ENCODE measurements around the gene CPSF4. TPM values are rescaled to one million over a fixed set of nuclear protein-coding genes. Genes with fewer than 3 reads are reported as not detected.

Gene CPSF4
- polyA plus RNA-seq, 3 donors from 2014 or later: 18.4 to 26.6 (median 22.2) TPM

DNA sequence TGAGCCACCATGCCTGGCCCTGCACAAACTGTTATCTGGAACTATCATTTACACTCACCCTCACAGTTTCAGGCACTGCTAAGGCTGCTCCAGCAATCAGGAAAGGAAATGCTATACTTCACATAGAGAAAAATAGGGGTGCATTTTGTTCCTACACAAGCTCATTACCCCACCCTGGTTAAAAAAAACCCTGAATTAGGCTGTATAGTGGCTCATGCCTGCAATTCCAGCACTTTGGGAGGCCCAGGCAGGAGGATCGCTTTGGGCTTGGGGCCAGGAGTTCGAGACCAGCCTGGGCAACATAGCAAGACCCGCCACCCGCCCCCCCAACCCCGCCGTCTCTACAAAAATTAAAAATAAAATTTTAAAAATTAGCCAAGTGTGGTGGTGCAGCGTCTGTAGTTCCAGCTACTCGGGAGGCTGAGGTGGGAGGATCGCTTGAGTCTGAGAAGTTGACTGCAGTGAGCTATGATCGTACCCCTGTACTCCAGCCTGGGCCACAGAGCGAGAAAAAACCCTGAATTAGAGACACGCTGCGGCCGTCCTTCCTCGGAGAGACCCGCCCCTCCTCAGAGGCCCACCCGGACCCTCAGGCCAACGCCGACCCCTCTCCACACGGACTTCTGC is 684 bp upstream of the CPSF4 start:
- peak overlapping the region; percentile 85 to 94 (median 92) for H3K27ac Mint-ChIP-seq
- no peaks in the 10 kb centered on the region for H3K9me3 Mint-ChIP-seq
- H3K27me3 Mint-ChIP-seq (ENCODE audit: low read depth in 3 of 3): peaks cover 2 to 5% (median 3%) of the 10 kb centered on the region in 3 donors
- H3K4me3 Mint-ChIP-seq: peak overlapping the region; percentile 94 to 96 (median 95)
- no peak for DNase-seq
- H3K36me3 Mint-ChIP-seq: peaks cover 0 to 4% (median 2%) of the 10 kb centered on the region in 3 donors
- H3K4me1 Mint-ChIP-seq: peaks cover 23 to 40% of the 10 kb centered on the region in 2 donors

GRCh38 chr7:99440195-99440594 is 1.5 kb downstream of the CPSF4 start:
- no peak for DNase-seq
- Mint-ChIP-seq H3K27me3 (ENCODE audit: low read depth in 3 of 3) (peaks cover 2 to 5% (median 3%) of the 10 kb centered on the region in 3 donors), H3K9me3 (no peaks in the 10 kb centered on the region), H3K4me3 (peak overlapping the region; percentile 94 to 96 (median 95)), H3K36me3 (peaks cover 0 to 11% (median 4%) of the 10 kb centered on the region in 3 donors), H3K4me1 (peaks cover 23 to 43% of the 10 kb centered on the region in 2 donors), H3K27ac (peak overlapping the region; percentile 21 to 95 (median 85))

DNA sequence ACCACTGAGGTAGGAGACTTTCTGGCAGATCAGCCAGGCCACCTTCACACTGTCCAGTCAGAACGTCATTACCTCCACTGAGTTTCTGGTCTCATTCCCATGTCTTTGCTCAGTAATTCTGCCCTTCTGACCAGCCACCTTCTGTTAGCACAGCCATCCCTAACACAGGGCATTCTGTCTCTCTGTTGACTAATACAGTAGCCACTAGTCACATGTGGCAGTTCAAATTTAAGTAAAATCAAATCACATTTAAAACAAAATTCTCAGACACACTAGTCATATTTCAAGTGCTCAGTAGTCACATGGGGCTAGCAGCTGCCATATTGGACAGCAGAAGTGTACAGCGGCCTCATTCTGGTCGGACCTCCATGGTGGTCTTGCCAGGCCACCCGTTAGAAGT is 7.4 kb downstream of the CPSF4 start:
- H3K4me3 Mint-ChIP-seq: no peak overlapping the region
- H3K27ac Mint-ChIP-seq: peak overlapping the region in 2 of 6 donors; percentile 62 to 69
- peaks cover 2 to 14% of the 10 kb centered on the region in 2 donors for H3K4me1 Mint-ChIP-seq
- peaks cover 0 to 5% (median 0%) of the 10 kb centered on the region in 3 donors for H3K27me3 Mint-ChIP-seq (ENCODE audit: low read depth in 3 of 3)
- peaks cover 0 to 2% (median 0%) of the 10 kb centered on the region in 6 donors for H3K9me3 Mint-ChIP-seq
- no peak for DNase-seq
- peaks cover 0 to 19% (median 4%) of the 10 kb centered on the region in 3 donors for H3K36me3 Mint-ChIP-seq

DNA sequence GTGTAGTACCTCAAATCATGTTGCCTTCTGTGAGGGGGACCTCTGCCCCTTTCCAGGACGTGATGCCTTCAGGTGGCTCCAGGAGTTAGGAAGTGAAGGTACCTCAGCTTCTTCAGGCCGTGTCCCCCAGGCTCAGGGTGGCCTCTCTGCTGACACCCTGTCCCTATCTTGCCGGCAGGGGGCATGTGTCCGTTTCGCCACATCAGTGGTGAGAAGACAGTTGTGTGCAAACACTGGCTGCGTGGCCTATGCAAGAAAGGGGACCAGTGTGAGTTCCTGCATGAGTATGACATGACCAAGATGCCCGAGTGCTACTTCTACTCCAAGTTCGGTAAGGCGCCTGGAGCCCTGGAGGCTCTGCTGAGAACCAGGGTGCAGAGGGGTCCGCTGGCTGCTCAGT is 9.2 kb downstream of the CPSF4 start:
- H3K36me3 Mint-ChIP-seq: peaks cover 0 to 17% (median 3%) of the 10 kb centered on the region in 3 donors

DNA sequence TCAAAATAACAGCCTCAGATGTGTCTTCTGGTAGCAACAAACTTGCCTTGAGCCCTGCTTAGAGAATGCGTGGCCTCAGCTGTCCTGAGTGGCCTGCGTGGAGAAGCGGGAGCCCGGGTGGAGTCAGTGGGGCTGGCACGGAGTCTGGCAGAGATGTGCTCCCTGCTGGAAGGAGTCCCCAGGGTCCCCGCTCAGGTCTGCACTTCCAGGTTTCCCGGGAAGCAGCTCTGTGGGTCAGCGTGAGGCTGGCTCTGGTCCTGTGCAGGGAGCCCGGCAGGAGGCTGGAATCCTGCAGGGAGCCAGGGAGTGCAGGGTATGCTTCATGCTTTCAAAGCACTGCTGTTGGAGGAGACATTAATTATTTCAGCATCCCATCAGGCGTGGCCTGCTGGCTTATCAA is 10.1 kb downstream of the CPSF4 start:
- H3K9me3 Mint-ChIP-seq: peaks cover 0 to 2% (median 0%) of the 10 kb centered on the region in 6 donors
- no peaks in the 10 kb centered on the region for H3K4me1 Mint-ChIP-seq
- peaks cover 0 to 14% (median 0%) of the 10 kb centered on the region in 3 donors for H3K36me3 Mint-ChIP-seq
- no peak overlapping the region for H3K4me3 Mint-ChIP-seq
- H3K27me3 Mint-ChIP-seq (ENCODE audit: low read depth in 3 of 3): peaks cover 0 to 5% (median 2%) of the 10 kb centered on the region in 3 donors
- DNase-seq: no peak
- H3K27ac Mint-ChIP-seq: no peak overlapping the region

More for the DNA sequence above, 9.2 kb downstream of the CPSF4 start:
- DNase-seq: no peak
- Mint-ChIP-seq H3K9me3 (peaks cover 0 to 2% (median 0%) of the 10 kb centered on the region in 6 donors), H3K4me1 (peaks cover 0 to 4% of the 10 kb centered on the region in 2 donors), H3K4me3 (no peak overlapping the region), H3K27ac (no peak overlapping the region), H3K27me3 (ENCODE audit: low read depth in 3 of 3) (peaks cover 0 to 5% (median 1%) of the 10 kb centered on the region in 3 donors)

DNA sequence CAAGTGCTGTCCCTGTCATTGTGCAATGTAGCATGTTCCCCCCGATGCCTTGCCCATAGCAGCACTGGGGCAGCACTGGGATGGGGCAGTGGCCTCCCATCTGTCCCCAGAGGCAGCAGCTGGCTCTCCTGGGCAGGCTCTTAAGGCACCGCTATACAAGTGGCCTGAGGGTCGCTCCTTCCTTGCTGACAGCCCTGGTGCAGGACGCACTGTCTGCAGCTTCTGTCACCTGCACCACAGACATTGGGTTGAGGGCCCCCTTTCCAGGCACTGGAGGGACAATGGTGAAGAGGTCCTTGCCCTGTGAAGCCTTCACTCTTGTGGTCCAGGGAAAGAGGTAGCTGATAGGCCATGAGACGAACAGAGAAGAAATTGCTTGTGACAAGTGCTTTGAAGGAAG is 10.6 kb downstream of the CPSF4 start:
- Mint-ChIP-seq H3K27me3 (ENCODE audit: low read depth in 3 of 3) (peaks cover 0 to 5% (median 2%) of the 10 kb centered on the region in 3 donors), H3K36me3 (peaks cover 0 to 17% (median 0%) of the 10 kb centered on the region in 3 donors), H3K27ac (peak overlapping the region in 2 of 6 donors; percentile 43 to 80), H3K4me3 (no peak overlapping the region), H3K4me1 (no peaks in the 10 kb centered on the region), H3K9me3 (peaks cover 0 to 2% (median 0%) of the 10 kb centered on the region in 6 donors)
- DNase-seq: no peak

DNA sequence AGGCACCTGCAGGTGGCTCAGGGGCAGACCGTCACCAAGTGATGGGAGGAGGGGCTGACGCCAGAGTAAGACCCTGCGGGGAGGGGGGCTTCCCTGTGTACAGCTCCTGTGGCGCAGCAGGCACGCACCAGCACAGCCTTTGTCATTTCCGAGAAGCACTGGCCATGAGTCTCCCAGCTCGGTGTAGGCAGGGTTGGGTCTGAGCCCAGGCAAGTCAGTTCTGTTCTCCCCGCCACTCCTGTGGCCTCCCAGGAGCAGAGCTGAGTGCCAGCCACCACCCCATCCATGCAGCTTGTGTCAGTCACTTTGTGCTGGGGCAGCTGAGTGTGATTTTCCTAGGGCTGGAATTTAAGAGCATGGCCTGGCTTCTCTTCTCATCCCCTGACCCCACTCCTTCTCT is 13.2 kb downstream of the CPSF4 start:
- H3K9me3 Mint-ChIP-seq: peaks cover 0 to 2% (median 0%) of the 10 kb centered on the region in 6 donors
- DNase-seq: no peak
- H3K4me1 Mint-ChIP-seq: peaks cover 0 to 2% of the 10 kb centered on the region in 2 donors
- peaks cover 0 to 16% (median 0%) of the 10 kb centered on the region in 3 donors for H3K36me3 Mint-ChIP-seq
- no peak overlapping the region for H3K4me3 Mint-ChIP-seq
- H3K27me3 Mint-ChIP-seq (ENCODE audit: low read depth in 3 of 3): peaks cover 0 to 7% (median 2%) of the 10 kb centered on the region in 3 donors
- no peak overlapping the region for H3K27ac Mint-ChIP-seq

DNA sequence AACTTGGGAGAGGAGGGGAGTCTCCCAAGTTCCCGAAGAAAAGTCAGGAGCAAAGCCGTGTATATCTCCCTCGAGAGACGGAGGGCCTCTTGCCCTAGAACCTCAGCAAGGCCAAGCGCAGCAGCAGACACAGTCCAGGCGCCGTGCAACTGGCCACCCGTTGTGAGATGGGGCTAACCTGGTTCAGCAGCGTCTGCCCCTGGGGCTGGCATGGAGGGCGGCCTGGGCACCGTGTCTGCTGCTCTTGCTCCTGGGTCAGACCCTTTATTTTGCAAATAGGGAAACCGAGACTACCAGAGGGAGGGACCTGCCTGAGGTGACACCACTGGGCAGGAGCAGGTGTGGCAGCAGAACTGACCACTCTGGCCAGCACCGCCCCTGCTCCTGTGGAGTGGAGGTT is 13.8 kb downstream of the CPSF4 start:
- Mint-ChIP-seq H3K27me3 (ENCODE audit: low read depth in 3 of 3) (peaks cover 0 to 7% (median 2%) of the 10 kb centered on the region in 3 donors), H3K36me3 (peaks cover 0 to 16% (median 0%) of the 10 kb centered on the region in 3 donors), H3K4me3 (no peak overlapping the region), H3K4me1 (peaks cover 0 to 2% of the 10 kb centered on the region in 2 donors), H3K9me3 (peaks cover 0 to 2% (median 0%) of the 10 kb centered on the region in 6 donors), H3K27ac (no peak overlapping the region)
- no peak for DNase-seq

DNA sequence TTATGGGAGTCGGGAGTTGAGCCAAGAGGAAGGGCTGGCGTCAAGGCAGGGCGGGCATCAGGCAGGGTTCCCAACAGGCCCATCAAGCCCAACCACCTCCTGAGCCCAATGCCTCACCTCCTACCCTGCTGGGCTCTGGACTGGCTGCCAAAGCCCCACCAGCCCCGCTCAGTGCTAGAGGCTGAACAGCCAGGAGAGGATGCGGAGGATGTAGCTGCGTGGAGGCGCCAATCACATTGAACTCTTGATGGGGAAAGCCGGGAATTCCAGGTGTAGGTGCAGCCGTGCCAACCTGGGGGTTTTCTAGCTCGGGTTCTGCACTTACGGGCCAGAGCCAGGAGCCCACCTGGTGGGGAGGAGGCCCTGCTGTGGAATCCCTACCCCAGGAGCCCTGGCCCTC is 14.4 kb downstream of the CPSF4 start:
- no peak overlapping the region for H3K27ac Mint-ChIP-seq
- H3K4me1 Mint-ChIP-seq: peaks cover 0 to 2% of the 10 kb centered on the region in 2 donors
- no peak for DNase-seq
- peaks cover 0 to 7% (median 2%) of the 10 kb centered on the region in 3 donors for H3K27me3 Mint-ChIP-seq (ENCODE audit: low read depth in 3 of 3)
- no peak overlapping the region for H3K4me3 Mint-ChIP-seq
- peaks cover 0 to 2% (median 0%) of the 10 kb centered on the region in 6 donors for H3K9me3 Mint-ChIP-seq
- peaks cover 0 to 20% (median 0%) of the 10 kb centered on the region in 3 donors for H3K36me3 Mint-ChIP-seq

DNA sequence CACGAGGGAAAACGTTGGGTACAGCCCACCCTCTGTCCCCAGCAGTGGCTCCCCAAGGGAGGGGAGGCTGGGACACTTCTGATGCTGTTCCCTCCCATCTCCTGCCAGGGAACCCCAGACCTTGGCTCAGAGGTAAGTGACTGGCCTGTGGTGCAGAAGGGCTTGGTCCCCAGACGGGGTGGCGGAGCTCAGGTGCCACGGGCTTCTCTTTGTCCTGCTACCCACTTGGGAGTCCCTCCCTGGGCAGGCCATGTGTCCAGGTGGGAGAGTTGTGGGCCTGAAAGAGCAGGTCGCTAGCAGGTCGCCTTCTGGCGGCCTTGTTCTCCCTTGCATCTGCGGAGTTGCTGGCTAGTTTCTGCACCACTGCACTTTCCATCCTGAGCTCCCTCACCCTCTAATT is 17.1 kb downstream of the CPSF4 start:
- Mint-ChIP-seq H3K36me3 (peaks cover 0 to 17% (median 0%) of the 10 kb centered on the region in 3 donors), H3K4me1 (peaks cover 13 to 23% of the 10 kb centered on the region in 2 donors), H3K27me3 (ENCODE audit: low read depth in 3 of 3) (peaks cover 0 to 2% (median 2%) of the 10 kb centered on the region in 3 donors), H3K9me3 (no peaks in the 10 kb centered on the region), H3K4me3 (no peak overlapping the region), H3K27ac (peak overlapping the region in 1 of 6 donors; percentile 58)
- no peak for DNase-seq

GRCh38 chr7:99456288-99456687 is 17.5 kb downstream of the CPSF4 start:
- peak overlapping the region in 1 of 6 donors; percentile 58 for H3K27ac Mint-ChIP-seq
- DNase-seq: no peak
- no peak overlapping the region for H3K4me3 Mint-ChIP-seq
- peaks cover 0 to 14% (median 0%) of the 10 kb centered on the region in 3 donors for H3K36me3 Mint-ChIP-seq
- peaks cover 13 to 27% of the 10 kb centered on the region in 2 donors for H3K4me1 Mint-ChIP-seq
- H3K9me3 Mint-ChIP-seq: no peaks in the 10 kb centered on the region
- H3K27me3 Mint-ChIP-seq (ENCODE audit: low read depth in 3 of 3): peaks cover 0 to 2% (median 2%) of the 10 kb centered on the region in 3 donors

DNA sequence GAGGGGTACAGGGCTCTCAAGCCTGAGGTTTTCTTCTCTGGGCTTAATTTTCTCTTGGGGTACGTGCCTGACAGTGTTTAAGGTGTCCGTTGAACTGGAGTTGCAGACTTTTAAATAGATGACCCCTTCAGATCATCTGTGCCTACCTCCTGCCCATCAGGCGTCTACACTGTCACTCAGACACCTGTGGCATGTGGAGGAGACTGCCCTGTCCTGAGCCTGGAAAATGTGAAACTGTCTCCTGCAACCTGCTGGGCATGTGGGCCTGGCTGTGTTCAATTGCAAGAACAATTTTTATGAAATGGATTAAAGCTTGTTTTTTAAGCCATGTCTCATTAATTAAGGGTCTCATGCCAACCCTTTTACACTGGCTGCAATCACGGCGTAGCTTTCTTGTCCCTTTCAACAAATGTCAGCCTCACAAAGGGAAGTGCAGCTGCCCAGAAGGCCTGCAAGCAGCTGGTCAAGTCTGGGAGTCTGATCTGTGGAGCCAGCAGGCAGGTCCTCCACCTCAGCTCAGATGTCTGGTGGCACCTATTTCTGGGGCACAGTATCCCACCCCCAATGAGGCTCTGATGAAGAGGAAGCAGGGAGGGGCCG is 18.4 kb downstream of the CPSF4 start:
- H3K36me3 Mint-ChIP-seq: peaks cover 0 to 14% (median 0%) of the 10 kb centered on the region in 3 donors
- no peaks in the 10 kb centered on the region for H3K9me3 Mint-ChIP-seq
- peaks cover 0 to 2% (median 2%) of the 10 kb centered on the region in 3 donors for H3K27me3 Mint-ChIP-seq (ENCODE audit: low read depth in 3 of 3)
- no peak for DNase-seq
- peaks cover 13 to 28% of the 10 kb centered on the region in 2 donors for H3K4me1 Mint-ChIP-seq
- H3K27ac Mint-ChIP-seq: no peak overlapping the region
- H3K4me3 Mint-ChIP-seq: no peak overlapping the region

GRCh38 chr7:99457650-99458493 is 19.1 kb downstream of the CPSF4 start:
- Mint-ChIP-seq H3K36me3 (peaks cover 0 to 14% (median 0%) of the 10 kb centered on the region in 3 donors), H3K4me1 (peaks cover 15 to 30% of the 10 kb centered on the region in 2 donors), H3K27ac (no peak overlapping the region), H3K9me3 (no peaks in the 10 kb centered on the region), H3K4me3 (no peak overlapping the region), H3K27me3 (ENCODE audit: low read depth in 3 of 3) (peaks cover 0 to 2% (median under 1%) of the 10 kb centered on the region in 3 donors)
- DNase-seq: no peak
